ENCODE data around the gene MPC2. TPM values are rescaled to one million over a fixed set of nuclear protein-coding genes. Genes with fewer than 3 reads are reported as not detected.

Gene MPC2
- total RNA-seq, 1 donor from 2014 or later: 62.3 TPM

GRCh38 chr1:167922611-167923074 is 14.2 kb downstream of the MPC2 start:
- DNase-seq (ENCODE audit: low read depth): no peak
- no peak for TF ChIP-seq CTCF (conservative IDR thresholded peaks at IDR 0.05; ENCODE audit: low read depth, low read length)

GRCh38 chr1:167922023-167922422 is 14.8 kb downstream of the MPC2 start:
- no peak for DNase-seq (ENCODE audit: low read depth)
- no peak for TF ChIP-seq CTCF (conservative IDR thresholded peaks at IDR 0.05; ENCODE audit: low read depth, low read length)
- H3K4me3 ChIP-seq (ENCODE audit: low read depth, low read length): no peak overlapping the region

More at GRCh38 chr1:167922611-167923074, 14.2 kb downstream of the MPC2 start:
- H3K4me3 ChIP-seq (ENCODE audit: low read depth, low read length): no peak overlapping the region

- no peak for DNase-seq (ENCODE audit: low read depth)
- no peak for TF ChIP-seq CTCF (conservative IDR thresholded peaks at IDR 0.05; ENCODE audit: low read depth, low read length)
- H3K4me3 ChIP-seq (ENCODE audit: low read depth, low read length): no peak overlapping the region
These were observed 19.9 kb downstream of the MPC2 start for GRCh38 chr1:167916766-167917511.

GRCh38 chr1:167915569-167915968 is 21.3 kb downstream of the MPC2 start:
- no peak for TF ChIP-seq CTCF (conservative IDR thresholded peaks at IDR 0.05; ENCODE audit: low read depth, low read length)
- DNase-seq (ENCODE audit: low read depth): no peak
- no peak overlapping the region for H3K4me3 ChIP-seq (ENCODE audit: low read depth, low read length)

GRCh38 chr1:167913895-167914496 is 22.9 kb downstream of the MPC2 start, which contains the start of gene ADCY10:
Gene ADCY10, minus strand, starts transcription at chr1:167914134. Its CDS starts 8,994 bp downstream, at chr1:167905140.
- DNase-seq (ENCODE audit: low read depth): no peak
- no peak for TF ChIP-seq CTCF (conservative IDR thresholded peaks at IDR 0.05; ENCODE audit: low read depth, low read length)
- no peak within 1 kb of the TSS for H3K4me3 ChIP-seq (ENCODE audit: low read depth, low read length)

GRCh38 chr1:167912294-167912693 is 24.6 kb downstream of the MPC2 start:
- no peak for TF ChIP-seq CTCF (conservative IDR thresholded peaks at IDR 0.05; ENCODE audit: low read depth, low read length)
- no peak for DNase-seq (ENCODE audit: low read depth)
- no peak overlapping the region for H3K4me3 ChIP-seq (ENCODE audit: low read depth, low read length)
